Measurements from ENCODE around the gene MSRB2. TPM values are rescaled to one million over a fixed set of nuclear protein-coding genes. Genes with fewer than 3 reads are reported as not detected.

The MSRB2 gene
- total and polyA plus RNA-seq, 2 of the 8 experiments (the other 6 are each of a cell fraction or from before 2014, with no cell fraction given), result 11.0 to 13.9 TPM

DNA sequence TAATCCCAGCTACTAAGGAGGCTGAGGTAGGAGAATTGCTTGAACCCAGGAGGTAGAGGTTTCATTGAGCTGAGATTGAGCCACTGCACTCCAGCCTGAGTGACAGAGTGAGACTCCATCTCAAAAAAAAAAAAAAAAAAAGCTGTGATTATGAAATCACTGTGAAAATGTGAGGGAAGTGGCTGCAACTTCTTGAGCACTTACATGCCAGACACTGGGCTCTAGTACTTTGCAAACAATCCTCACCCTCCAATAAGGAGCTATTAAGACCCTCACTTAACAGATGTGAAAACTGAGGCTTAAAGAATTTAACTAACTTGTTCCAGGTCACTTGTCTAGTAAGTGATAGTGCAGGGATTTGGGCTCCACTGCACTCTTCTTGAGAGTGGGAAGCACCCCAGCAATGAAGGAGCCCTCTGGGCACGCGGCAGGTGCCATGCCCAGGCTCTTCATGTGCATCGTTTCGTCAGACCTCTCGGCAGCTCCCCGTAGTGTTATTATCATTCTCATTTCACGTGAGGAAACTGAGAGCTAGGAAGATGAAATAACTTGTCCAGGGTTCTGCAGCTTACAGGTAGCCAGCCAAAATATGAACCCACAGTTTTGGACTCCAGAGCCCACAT is 19.0 kb downstream of the MSRB2 start (continued):
- TF ChIP-seq CHD7 (IDR thresholded peaks at IDR 0.05; ENCODE audit: insufficient replicate concordance, low read length), result no peak
- no peak for TF ChIP-seq TAF1 (IDR thresholded peaks at IDR 0.05; ENCODE audit: low read depth, low read length)
- TF ChIP-seq E2F6 (IDR thresholded peaks at IDR 0.05), result no peak
